H1 (cell line): ENCODE results near the gene MCL1. TPM values are rescaled to one million over a fixed set of nuclear protein-coding genes. Genes with fewer than 3 reads are reported as not detected.

ENCODE experiments used
- CTCF ChIA-PET: fragments of 300-600 bp; sonication (Branson Sonifier 250); formaldehyde crosslinking; loops from one replicate; lab custom pipeline; 2021; ENCODE audit not compliant: partially characterized antibody; lab: Charles Lee
- POLR2A ChIA-PET: fragments of 300-600 bp; sonication (Branson Sonifier 250); formaldehyde crosslinking; loops from one replicate; lab custom pipeline; 2021; ENCODE audit warnings: inconsistent platforms; ENCODE audit not compliant: partially characterized antibody; lab: Charles Lee
- DNase-seq, 2 experiments: peaks; one replicate each; pipeline versions ENCODE4 v3.0.0 to v3.0.0-alpha.2; 2010 to 2022; ENCODE audit warnings: low spot score in 2 of 2, low read depth in 1 of 2, mixed read lengths in 1 of 2
- FAIRE-seq: peaks from 2 replicates; lab custom pipeline; 2011; peaks lifted over from hg19 to GRCh38; lab: Jason Lieb, UNC
- H2AFZ ChIP-seq: 2 replicates; pipeline ENCODE4 v1.8.1; 2012; ENCODE audit warnings: low read length, inconsistent platforms
- H2AK5ac ChIP-seq: 2 replicates; pipeline ENCODE4 v1.6.1; 2013; ENCODE audit warnings: low read depth, low read length
- H2BK120ac ChIP-seq: replicated peaks from 2 replicates; pipeline ENCODE3; 2013; ENCODE audit warnings: low read depth, low read length, inconsistent platforms
- H2BK12ac ChIP-seq: 2 replicates; pipeline ENCODE4 v1.6.1; 2013; ENCODE audit warnings: low read depth, low read length
- H2BK15ac ChIP-seq: 2 replicates; pipeline ENCODE4 v1.6.1; 2013; ENCODE audit warnings: low read length
- H2BK20ac ChIP-seq: 2 replicates; pipeline ENCODE4 v1.6.1; 2013; ENCODE audit warnings: low read length
- H2BK5ac ChIP-seq: 2 replicates; pipeline ENCODE4 v1.6.1; 2013; ENCODE audit warnings: low read depth, low read length
- H3K14ac ChIP-seq: 2 replicates; pipeline ENCODE4 v1.6.1; 2013; ENCODE audit warnings: inconsistent platforms; ENCODE audit not compliant: insufficient read length
- H3K18ac ChIP-seq: 2 replicates; pipeline ENCODE4 v1.6.1; 2013; ENCODE audit warnings: low read length; ENCODE audit errors: extremely low read depth
- H3K23ac ChIP-seq: 2 replicates; pipeline ENCODE4 v1.6.1; 2013; ENCODE audit warnings: inconsistent platforms; ENCODE audit not compliant: insufficient read length
- H3K23me2 ChIP-seq: 2 replicates; pipeline ENCODE4 v1.6.1; 2013; ENCODE audit warnings: low read depth, low read length
- H3K27ac ChIP-seq: 2 replicates; pipeline ENCODE4 v1.6.1; 2011; ENCODE audit warnings: low read depth, low read length, inconsistent platforms
- H3K27me3 ChIP-seq, 4 experiments: replicated peaks in 1 of 4; 1 replicate in 1 of 4; 2 replicates in 3 of 4; pipeline versions ENCODE4 v1.6.1 to v1.8.1; 2011 to 2013; ENCODE audit warnings: low read length in 3 of 4, mild to moderate bottlenecking in 3 of 4, inconsistent platforms in 2 of 4, mixed read lengths in 2 of 4, moderate library complexity in 1 of 4; ENCODE audit not compliant: control insufficient read depth in 3 of 4, insufficient read depth in 3 of 4; ENCODE audit errors: extremely low read depth in 1 of 4
- H3K36me3 ChIP-seq, 4 experiments: 2 replicates each; pipeline versions ENCODE4 v1.6.1 to v1.8.1; 2011 to 2013; ENCODE audit warnings: mild to moderate bottlenecking in 4 of 4, low read length in 3 of 4, moderate library complexity in 2 of 4, control low read depth in 1 of 4, inconsistent platforms in 1 of 4; ENCODE audit not compliant: insufficient read depth in 4 of 4, control insufficient read depth in 2 of 4
- H3K4ac ChIP-seq: replicated peaks from 2 replicates; pipeline ENCODE3; 2013; ENCODE audit warnings: low read length, low read depth, mixed read lengths, inconsistent platforms; ENCODE audit not compliant: insufficient read length
- H3K4me1 ChIP-seq, 4 experiments: replicated peaks in 1 of 4; 1 replicate in 1 of 4; 2 replicates in 3 of 4; pipeline versions ENCODE4 v1.6.1 to v1.8.1; 2011 to 2013; ENCODE audit warnings: low read length in 3 of 4, inconsistent platforms in 2 of 4, mixed read lengths in 1 of 4; ENCODE audit not compliant: insufficient read depth in 4 of 4, control insufficient read depth in 3 of 4
- H3K4me2 ChIP-seq, 2 experiments: 2 replicates each; pipeline versions ENCODE4 v1.6.1 to v1.8.1; 2011 to 2013; ENCODE audit warnings: low read depth in 2 of 2, low read length in 2 of 2, control low read depth in 1 of 2, inconsistent platforms in 1 of 2, mild to moderate bottlenecking in 1 of 2; ENCODE audit not compliant: insufficient read depth in 1 of 2
- H3K4me3 ChIP-seq, 4 experiments: fragments of 200-600, 300-600 bp in 1 of 4; sonication (generic), shearing (Covaris generic), sonication (Bioruptor Twin) in 1 of 4; 2 replicates each; pipeline versions ENCODE4 v1.5.1 to v1.8.1; 2011 to 2016; ENCODE audit warnings: low read length in 4 of 4, low read depth in 3 of 4, control low read depth in 2 of 4, inconsistent platforms in 2 of 4, mild to moderate bottlenecking in 2 of 4, mixed read lengths in 1 of 4, moderate library complexity in 1 of 4; ENCODE audit not compliant: insufficient read depth in 2 of 4; ENCODE audit errors: extremely low read depth in 1 of 4
- H3K56ac ChIP-seq: replicated peaks from 2 replicates; pipeline ENCODE3; 2013; ENCODE audit warnings: low read depth, mild to moderate bottlenecking, mixed read lengths, low read length, inconsistent platforms; ENCODE audit not compliant: insufficient read length
- H3K79me1 ChIP-seq: 2 replicates; pipeline ENCODE4 v1.6.1; 2013; ENCODE audit warnings: low read depth, low read length, control low read depth
- H3K79me2 ChIP-seq, 2 experiments: 2 replicates each; pipeline versions ENCODE4 v1.6.1 to v1.8.1; 2012 to 2013; ENCODE audit warnings: low read length in 2 of 2, mild to moderate bottlenecking in 2 of 2, inconsistent platforms in 1 of 2; ENCODE audit not compliant: insufficient read depth in 2 of 2, control insufficient read depth in 1 of 2
- H3K9ac ChIP-seq, 4 experiments: replicated peaks in 1 of 4; 1 replicate in 1 of 4; 2 replicates in 3 of 4; pipeline versions ENCODE4 v1.6.1 to v1.8.1; 2011 to 2013; ENCODE audit warnings: low read depth in 3 of 4, low read length in 3 of 4, control low read depth in 2 of 4, mild to moderate bottlenecking in 2 of 4, moderate library complexity in 2 of 4, inconsistent platforms in 1 of 4; ENCODE audit errors: extremely low read depth in 1 of 4
- H3K9me3 ChIP-seq, 2 experiments: 2 replicates each; pipeline versions ENCODE4 v1.6.1 to v1.8.1; 2012 to 2013; ENCODE audit warnings: mild to moderate bottlenecking in 2 of 2, moderate library complexity in 2 of 2, control low read depth in 1 of 2, inconsistent platforms in 1 of 2, low read depth in 1 of 2, low read length in 1 of 2, mixed read lengths in 1 of 2; ENCODE audit not compliant: insufficient read depth in 2 of 2
- H4K20me1 ChIP-seq, 2 experiments: replicated peaks in 1 of 2; 2 replicates each; pipeline versions ENCODE3 to v1.8.1; 2011 to 2013; ENCODE audit warnings: inconsistent platforms in 2 of 2, low read length in 2 of 2, mild to moderate bottlenecking in 1 of 2; ENCODE audit not compliant: insufficient read depth in 2 of 2, control insufficient read depth in 1 of 2
- H4K5ac ChIP-seq: 2 replicates; pipeline ENCODE4 v1.6.1; 2013; ENCODE audit warnings: low read length, low read depth, mixed read lengths, inconsistent platforms; ENCODE audit not compliant: insufficient read length
- H4K8ac ChIP-seq: 2 replicates; pipeline ENCODE4 v1.8.0; 2013; ENCODE audit warnings: mild to moderate bottlenecking, moderate library complexity, low read length, inconsistent platforms; ENCODE audit not compliant: insufficient read depth; ENCODE audit errors: extremely low read depth
- H4K91ac ChIP-seq: replicated peaks from 2 replicates; pipeline ENCODE3; 2013; ENCODE audit warnings: low read length, mixed read lengths, inconsistent platforms; ENCODE audit not compliant: insufficient read length
- CHD1 ChIP-seq: IDR thresholded peaks from 2 replicates; pipeline ENCODE4 v1.6.1; 2012; ENCODE audit warnings: low read depth, low read length, improper control_type of control experiment
- CREB1 ChIP-seq: IDR thresholded peaks from 2 replicates; pipeline ENCODE4 v1.6.1; 2012; ENCODE audit warnings: inconsistent platforms
- GTF2F1 ChIP-seq: IDR thresholded peaks from 2 replicates; pipeline ENCODE4 v1.6.1; 2012; ENCODE audit warnings: low read depth, low read length, improper control_type of control experiment, borderline replicate concordance
- PHF8 ChIP-seq: fragments of 200-600 bp; sonication (generic); conservative IDR thresholded peaks from 2 replicates; pipeline ENCODE4 v1.7.1; 2012; ENCODE audit warnings: low read depth, mild to moderate bottlenecking, inconsistent platforms, low read length, moderate library complexity
- RBBP5 ChIP-seq: IDR thresholded peaks from 2 replicates; pipeline ENCODE4 v1.7.1; 2012; ENCODE audit warnings: low read depth, mild to moderate bottlenecking, inconsistent platforms, low read length, moderate library complexity, borderline replicate concordance
- TAF1 ChIP-seq: IDR thresholded peaks from 2 replicates; pipeline ENCODE4 v1.6.1; 2011; ENCODE audit warnings: mild to moderate bottlenecking, low read depth, low read length
- WGBS, 2 experiments: shearing (Covaris generic) in 1 of 2; methylation state at CpG; one replicate each; pipeline versions ENCODE4 v1.1.6 to v1.1.7; 2013 to 2015; ENCODE audit warnings: low lambda C conversion rate in 2 of 2, mixed read lengths in 2 of 2, inconsistent platforms in 1 of 2, low coverage in 1 of 2, missing lambda C conversion rate in 1 of 2; ENCODE audit not compliant: insufficient replicate concordance in 2 of 2, insufficient coverage in 1 of 2, insufficient read length in 1 of 2; ENCODE audit errors: extremely low coverage in 1 of 2, missing lambda C conversion rate in 1 of 2; 5-methylcytosine and 5-hydroxymethylcytosine counted together
- polyA plus RNA-seq, 7 experiments: library from polyadenylated mRNA; depleted of rRNA in 3 of 7; stranded (reverse) in 5 of 7; unstranded in 2 of 7; fragments of >200 nt in 5 of 7; fragments of 200-250 nt in 2 of 7; gene quantifications; 1 replicate in 5 of 7; 2 replicates in 1 of 7; 4 replicates in 1 of 7; pipeline versions ENCODE4 v1.2.1 to v1.2.3, GENCODE V29; 2011 to 2013; ENCODE audit warnings: missing spikeins in 2 of 7, mixed read lengths in 2 of 7
- total RNA-seq: library from RNA; stranded (reverse); fragmentation: NEBNext Ultra II Directional; extraction: Animal tissue kit (Norgen Biotek cat#: 25700); gene quantifications from 2 replicates; pipeline ENCODE4 v1.2.1, GENCODE V29; 2021

Gene MCL1
- total and polyA plus RNA-seq, 2 of the 8 experiments (the other 6 are each of a cell fraction or from before 2014, with no cell fraction given) = 61.1 to 218 TPM

GRCh38 chr1:150554086-150554452 is 25.3 kb downstream of the MCL1 start:
- no peak overlapping the region for H3K9ac ChIP-seq
- FAIRE-seq = no peak
- H3K36me3 ChIP-seq = peaks cover 0 to 4% (median 2%) of the 10 kb centered on the region in 4 experiments; a peak in 2 of 8 replicates
- TF ChIP-seq RBBP5 (no peak), PHF8 (no peak), CREB1 (no peak), GTF2F1 (no peak), TAF1 (no peak), CHD1 (no peak)
- no peak overlapping the region for H3K4me3 ChIP-seq
- 0 out of 2 replicates have a peak, but pooled peaks cover 3% of the 10 kb centered on the region for H3K79me1 ChIP-seq
- no peak overlapping the region for H3K4me2 ChIP-seq
- H2BK5ac ChIP-seq = no peak overlapping the region
- H4K91ac ChIP-seq = no peak overlapping the region
- H4K20me1 ChIP-seq = peaks cover 1 to 4% of the 10 kb centered on the region in 2 experiments
- no peaks in the 10 kb centered on the region for H3K79me2 ChIP-seq
- 90% methylated on average over 8 of the region's 8 CpGs; no CpG with 5 or more reads in 1 of the 2 experiments for whole genome bisulfite sequencing, 2 experiments
- H3K4ac ChIP-seq = no peak overlapping the region
- CTCF ChIA-PET = interaction anchor here (0.6 to 1.7 kb wide), 7 partner anchors 10 to 104 kb away, joined by 3 to 11 read pairs (median 4); no protein-coding TSS in a partner anchor
- H3K23me2 ChIP-seq = no peaks in the 10 kb centered on the region; the same call in 1 of the 2 replicates
- no peak overlapping the region for H2BK15ac ChIP-seq
- DNase-seq = no peak
- no peak overlapping the region for H2AK5ac ChIP-seq
- H3K27ac ChIP-seq = no peak overlapping the region
- no peak overlapping the region for H3K14ac ChIP-seq
- H2AFZ ChIP-seq = no peak overlapping the region
- H4K5ac ChIP-seq = no peak overlapping the region
- H3K4me1 ChIP-seq = peaks cover 2 to 21% (median 12%) of the 10 kb centered on the region in 4 experiments
- H3K9me3 ChIP-seq = no peaks in the 10 kb centered on the region
- no peak overlapping the region for H3K56ac ChIP-seq
- no peak overlapping the region for H2BK120ac ChIP-seq
- H3K23ac ChIP-seq = no peak overlapping the region
- H4K8ac ChIP-seq = peak overlapping the region; percentile 53; the same call in 1 of the 2 replicates
- H2BK20ac ChIP-seq = no peak overlapping the region
- POLR2A ChIA-PET = interaction anchor here (0.6 to 43.7 kb wide), 7 partner anchors 7 to 368 kb away, joined by 3 to 1380 read pairs (median 5); partner anchors contain the start of genes ENSA and MCL1
- peaks cover 0 to 9% (median 2%) of the 10 kb centered on the region in 4 experiments; a peak in 4 of 7 replicates for H3K27me3 ChIP-seq
- no peak overlapping the region for H2BK12ac ChIP-seq
- H3K18ac ChIP-seq = no peak overlapping the region
